Endometrial microvascular endothelial cells (primary cell): ENCODE results near the gene PHOSPHO2. TPM values are rescaled to one million over a fixed set of nuclear protein-coding genes. Genes with fewer than 3 reads are reported as not detected.

Experiments used
- in situ Hi-C: cut with HindIII; loops from 2 replicates; pipeline ENCODE4 v1.10.0; 2017; ENCODE audit warnings: low sequenced_read_pairs, low pct_unique_long_range_greater_than_20kb; ENCODE audit errors: inconsistent ontology term
- total RNA-seq: library from RNA; depleted of rRNA; stranded (reverse); fragments of >200 nt; gene quantifications from one replicate; pipeline ENCODE4 v1.2.3, GENCODE V29; 2015; ENCODE audit errors: inconsistent ontology term

PHOSPHO2 gene, protein sequence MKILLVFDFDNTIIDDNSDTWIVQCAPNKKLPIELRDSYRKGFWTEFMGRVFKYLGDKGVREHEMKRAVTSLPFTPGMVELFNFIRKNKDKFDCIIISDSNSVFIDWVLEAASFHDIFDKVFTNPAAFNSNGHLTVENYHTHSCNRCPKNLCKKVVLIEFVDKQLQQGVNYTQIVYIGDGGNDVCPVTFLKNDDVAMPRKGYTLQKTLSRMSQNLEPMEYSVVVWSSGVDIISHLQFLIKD
- 0.19 TPM for total RNA-seq

DNA sequence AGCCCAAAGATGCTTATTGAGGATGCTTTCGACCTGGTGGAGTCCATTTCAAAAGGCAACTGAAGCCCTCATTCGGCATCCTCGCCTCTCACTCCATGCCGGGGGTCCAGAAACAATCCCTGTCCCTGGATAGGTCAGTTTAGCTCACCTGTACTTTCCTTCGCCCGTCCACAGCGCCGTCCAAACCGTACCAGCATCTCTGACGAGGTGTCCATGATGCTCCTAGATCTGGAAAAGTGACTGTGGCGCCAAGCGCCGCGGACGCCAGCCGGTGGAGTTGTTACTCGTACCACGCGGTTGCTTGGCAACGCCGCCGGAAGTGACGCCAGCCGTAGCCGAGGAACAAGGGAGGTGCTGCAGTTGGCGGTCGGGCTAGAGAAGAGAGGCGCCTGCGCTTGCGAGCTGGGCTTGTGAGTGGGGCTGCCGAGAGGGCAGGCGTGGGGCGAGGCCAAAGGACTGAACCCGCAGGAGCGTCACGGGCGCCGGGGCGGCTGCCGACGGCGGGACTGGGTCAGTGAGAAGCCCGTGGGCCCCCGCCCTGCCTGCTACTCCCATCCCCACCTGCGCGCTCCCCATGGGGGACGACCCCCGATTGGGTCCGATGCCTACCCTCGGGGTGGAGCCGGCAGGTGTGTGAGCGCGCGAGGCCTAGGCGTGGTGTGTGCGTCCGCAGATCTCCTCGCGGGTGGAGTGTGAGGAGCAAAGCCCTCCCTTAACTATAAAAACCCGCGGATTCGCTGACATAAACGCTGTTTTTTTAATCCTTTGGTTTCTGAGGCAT lies at the start of gene PHOSPHO2, which contains the start of gene CFAP210:
Gene PHOSPHO2, plus strand, starts transcription at position 357 of the 781 bp plus-strand sequence. CDS start 6,503 bp downstream, outside the sequence.
Gene CFAP210, minus strand, starts transcription at position 293 of the 781 bp plus-strand sequence. Its CDS starts 78 bp downstream, at position 215.
- in situ Hi-C loops: no loop called here

DNA sequence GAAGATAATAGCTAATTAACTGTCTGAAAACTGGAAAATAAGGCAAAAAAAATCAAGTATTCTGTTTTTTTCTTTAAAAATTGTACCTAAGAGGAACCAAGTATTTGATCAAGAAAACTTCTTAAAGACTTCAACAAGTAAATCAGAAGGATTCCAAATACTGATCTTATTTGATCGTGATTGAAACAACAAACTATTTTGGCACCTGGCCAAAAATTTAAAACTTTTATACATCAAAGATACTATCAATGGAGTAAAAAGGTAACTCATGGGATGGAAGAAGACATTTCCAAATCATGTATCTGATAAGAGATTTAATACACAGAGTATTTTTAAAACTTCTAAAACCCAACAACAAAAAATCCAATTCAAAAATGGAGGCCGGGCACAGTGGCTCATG lies 46.8 kb upstream of the PHOSPHO2 start:
- in situ Hi-C loops: no loop called here

DNA sequence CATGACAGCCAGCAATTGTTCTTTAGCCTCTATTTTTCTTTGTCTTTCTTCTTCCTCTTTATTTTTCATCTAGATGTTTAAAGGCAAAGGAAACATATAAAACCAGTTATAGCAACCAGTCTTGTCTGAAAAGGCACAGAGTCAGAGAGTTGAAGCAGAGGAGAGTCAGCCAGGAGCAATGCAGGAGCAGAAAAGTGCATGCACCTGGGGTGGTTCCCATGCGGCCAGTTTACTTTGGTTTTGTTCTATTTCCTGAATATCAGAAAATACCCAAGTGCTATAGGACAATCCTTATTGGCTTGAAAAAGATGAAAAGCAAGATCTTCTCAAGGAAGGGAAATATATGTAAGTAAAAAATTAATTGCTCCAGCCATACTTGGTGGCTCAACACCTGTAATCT lies 45.0 kb upstream of the PHOSPHO2 start:
- in situ Hi-C loops: no loop called here

DNA sequence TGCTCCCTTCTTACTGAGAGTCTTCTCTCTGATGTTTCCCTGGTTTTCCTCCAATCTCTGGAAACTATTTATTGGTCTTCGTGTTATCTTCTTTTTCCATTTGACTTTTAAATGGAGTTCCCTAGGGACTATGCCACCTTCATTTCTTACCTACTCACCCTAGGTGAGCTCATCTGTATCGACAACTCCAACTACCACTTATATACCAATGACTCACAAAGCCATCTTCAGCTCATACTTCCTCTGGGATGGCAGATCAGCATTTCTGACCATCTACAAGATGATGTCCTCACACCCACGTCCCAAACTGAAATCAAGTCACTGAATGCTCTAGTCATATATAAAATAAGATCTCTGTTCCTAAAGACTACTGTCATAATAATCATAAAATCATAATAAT lies 40.6 kb upstream of the PHOSPHO2 start:
- in situ Hi-C loops: no loop called here

DNA sequence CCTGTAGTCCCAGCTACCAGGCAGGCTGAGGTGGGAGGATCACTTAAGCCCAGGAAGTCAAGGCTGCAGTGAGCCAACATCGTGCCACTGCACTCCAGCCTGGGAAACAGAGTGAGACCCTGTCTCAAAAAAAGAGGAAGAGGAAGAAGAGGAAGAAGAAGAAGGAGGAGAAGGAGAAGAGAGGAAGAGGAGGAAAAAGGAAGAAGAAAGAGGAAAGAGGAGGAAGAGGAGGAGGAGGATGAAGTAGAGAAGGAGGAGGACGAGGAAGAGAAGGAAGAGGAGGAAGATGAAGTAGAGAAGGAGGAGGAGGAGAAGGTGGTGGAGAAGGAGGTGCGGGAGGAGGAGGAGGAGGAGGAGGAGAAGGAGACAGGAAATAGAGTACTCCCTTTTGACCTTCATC lies 38.1 kb upstream of the PHOSPHO2 start:
- in situ Hi-C loops: no loop called here

DNA sequence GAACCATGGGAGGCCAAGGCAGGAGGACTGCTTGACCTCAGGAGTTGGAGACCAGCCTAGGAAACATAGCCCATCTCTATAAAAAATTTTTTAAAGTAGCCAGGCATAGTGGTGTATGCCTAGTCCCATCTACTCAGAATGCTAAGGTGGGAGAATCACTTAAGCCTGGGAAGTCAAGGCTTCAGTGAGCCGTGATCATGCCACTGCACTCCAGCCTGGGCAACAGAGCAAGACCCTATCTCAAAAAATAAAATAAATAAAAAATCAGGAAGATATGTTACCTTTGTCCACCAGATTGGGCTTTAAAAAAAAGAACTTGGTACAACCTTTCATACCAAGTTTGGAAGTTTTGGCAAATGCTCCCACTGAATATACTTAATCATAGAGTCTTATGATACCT lies 35.4 kb upstream of the PHOSPHO2 start:
- in situ Hi-C loops: no loop called here

DNA sequence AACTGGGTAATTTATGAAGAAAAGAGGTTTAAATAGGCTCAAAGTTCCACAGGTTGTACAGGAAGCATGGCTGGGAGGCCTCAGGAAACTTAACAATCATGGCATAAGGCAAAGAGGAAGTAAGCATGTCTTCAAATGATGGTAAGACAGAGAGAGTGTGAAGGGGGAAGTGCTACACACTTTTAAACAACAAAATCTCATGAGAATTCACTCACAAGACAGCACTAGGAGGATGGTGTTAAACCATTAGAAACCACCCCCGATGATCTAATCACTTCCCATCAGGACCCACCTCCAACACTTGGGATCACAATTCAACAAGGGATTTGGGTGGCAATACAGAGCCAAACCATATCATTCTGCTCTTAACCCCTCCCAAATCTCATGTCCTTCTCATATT lies 34.9 kb upstream of the PHOSPHO2 start:
- in situ Hi-C loops: no loop called here

DNA sequence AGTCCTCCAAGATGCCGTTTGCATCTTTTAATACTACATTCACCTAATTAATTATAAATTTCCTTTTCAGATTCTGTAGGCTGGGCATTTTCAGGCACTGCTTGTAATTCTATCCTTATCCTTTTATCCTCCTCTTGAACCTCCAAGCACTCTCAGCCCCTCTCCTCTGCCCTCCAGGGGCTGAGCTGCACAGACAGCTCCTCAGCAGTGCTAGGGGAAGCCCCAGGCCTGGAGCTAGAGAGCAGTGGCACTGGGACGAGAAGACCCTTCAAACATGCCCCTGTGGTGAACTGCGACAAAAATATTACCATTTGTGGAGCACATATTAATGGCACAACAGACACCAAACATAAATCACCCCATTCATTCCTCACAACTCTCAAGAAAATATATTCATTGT lies 33.0 kb upstream of the PHOSPHO2 start:
- in situ Hi-C loops: no loop called here

DNA sequence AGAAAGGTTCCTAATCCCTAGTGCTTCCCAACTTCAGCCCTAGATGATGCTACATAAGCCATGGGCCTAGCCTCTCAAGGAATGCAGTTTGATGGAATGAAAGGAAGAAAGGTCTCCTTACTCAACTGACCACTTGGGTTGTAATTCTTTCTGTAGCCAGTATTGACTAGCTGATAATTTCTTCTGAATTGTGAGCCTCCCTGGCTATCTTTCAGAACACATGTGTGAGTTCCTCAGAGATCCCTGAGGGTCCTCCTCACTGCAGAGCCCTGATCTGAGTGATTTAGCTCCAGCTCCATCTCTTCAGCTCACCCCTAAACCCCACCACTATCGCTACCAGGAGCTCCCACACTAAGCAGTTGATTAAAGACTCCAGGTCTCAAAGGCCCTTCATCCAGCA lies 31.5 kb upstream of the PHOSPHO2 start:
- in situ Hi-C loops: no loop called here

DNA sequence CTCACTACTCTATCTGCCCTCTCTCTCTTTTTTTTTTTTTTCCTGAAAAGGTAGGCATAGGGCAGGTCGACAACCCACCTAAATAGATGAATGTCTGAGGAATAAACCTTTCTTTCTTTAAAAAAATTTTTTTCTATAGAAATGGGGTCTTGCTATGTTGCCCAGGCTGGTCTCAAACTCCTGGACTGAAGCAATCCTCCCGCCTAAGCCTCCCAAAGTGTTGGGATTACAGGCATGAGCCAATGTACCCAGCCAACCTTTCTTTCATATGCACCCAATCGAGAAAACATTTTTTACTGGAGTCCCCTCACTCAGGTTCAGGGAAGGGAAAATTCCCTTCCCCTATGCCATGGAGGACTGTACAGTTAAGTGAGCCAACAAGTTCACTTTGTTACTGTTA lies 31.0 kb upstream of the PHOSPHO2 start:
- in situ Hi-C loops: no loop called here

DNA sequence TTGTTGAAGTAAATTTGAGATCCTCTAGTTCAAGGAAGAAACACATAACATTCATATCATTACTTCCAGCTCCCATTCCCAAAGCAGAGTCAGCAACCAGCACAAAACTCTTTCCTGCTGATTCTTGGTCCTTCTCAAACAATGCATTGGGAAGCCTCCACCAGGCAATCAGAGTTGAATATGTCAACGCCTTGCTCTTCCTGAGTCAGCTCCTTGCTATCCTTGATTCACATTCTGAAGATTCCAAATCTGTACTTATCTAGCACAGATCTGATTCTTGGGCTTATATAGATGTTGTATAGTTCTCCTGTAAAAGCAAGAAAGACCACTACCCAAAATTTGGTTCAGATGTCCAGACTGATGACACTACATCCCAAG lies 29.7 kb upstream of the PHOSPHO2 start:
- in situ Hi-C loops: no loop called here

DNA sequence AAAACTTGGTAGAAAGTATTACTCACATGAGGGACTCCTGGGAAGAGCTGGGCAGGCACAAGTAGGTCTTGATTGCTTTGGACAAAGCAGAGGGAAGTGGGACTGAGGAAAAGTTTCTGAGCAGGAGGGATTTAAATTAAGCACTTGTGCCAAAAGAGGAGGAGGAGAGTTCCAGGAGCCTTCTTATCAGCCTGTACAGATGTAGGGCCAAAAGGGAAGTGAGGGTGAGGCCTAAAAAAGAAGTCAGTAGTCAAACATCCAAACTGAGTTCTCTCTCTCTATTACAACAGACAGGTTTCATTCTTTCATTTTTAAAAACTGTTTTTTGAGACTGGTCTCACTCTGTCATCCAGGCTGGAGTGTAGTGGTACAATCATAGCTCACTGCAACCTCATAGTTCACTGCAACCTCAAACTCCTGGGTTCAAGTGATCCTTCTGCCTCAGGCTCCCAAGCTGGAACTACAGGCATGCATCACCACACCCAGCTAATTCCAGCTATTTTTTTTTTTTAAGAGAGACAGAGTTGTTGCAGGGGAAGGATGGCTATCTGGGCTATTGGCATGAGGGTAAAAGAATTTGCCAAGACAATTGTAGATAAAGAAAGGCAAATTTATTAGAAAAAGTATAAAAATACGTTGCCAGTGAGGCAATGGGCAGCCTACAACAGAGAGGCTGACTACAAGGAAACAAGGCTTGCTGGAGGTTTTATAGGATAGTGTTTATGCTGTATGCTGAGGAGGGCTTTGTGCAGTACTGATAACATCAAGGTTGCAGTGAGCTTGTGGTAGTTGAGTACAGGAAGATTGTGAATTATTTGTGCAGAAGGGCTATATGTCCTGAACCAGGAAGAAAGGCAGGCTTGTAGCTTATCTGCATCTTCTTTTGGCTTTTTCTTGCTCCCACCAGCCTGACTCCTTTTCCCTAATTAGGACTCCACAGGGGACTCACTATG lies 29.0 kb upstream of the PHOSPHO2 start:
- in situ Hi-C loops: no loop called here

DNA sequence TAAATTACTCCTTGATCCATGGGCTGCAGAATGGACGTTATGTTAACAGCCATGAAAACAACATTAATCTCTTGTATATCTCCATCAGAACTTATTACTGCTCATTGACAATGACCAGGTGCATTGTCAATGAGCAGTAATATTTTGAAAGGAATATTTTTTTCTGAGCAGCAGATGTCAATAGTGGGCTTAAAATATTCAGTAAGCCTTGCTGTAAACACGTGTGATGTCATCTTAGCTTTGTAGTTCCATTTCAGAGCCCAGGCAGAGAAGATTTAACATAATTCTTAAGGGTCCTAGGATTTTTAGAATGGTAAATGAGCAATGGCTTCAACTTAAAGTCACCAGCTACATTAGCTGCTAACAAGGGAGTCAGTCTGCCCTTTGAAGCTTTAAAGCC lies 26.7 kb upstream of the PHOSPHO2 start:
- in situ Hi-C loops: no loop called here

DNA sequence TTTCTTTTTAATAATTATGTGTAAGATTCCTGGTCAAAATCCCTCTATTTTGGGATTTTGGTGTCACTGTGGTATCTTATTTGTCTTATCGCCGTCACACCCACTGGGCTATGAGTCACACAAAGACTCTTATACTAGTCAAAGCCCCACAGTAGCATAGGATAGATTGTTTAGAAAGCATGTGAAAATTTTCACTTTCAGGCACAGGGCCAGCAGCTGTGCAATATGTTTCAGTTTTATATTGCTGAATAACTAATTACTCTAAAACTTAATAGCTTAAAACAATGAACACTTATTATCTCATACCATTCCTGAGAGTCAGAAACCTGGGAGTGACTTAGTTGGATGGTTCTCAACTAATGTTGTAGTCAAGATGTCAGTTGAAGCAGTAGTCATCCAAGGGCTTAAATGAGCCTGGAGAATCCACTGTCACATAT lies 24.0 kb upstream of the PHOSPHO2 start:
- in situ Hi-C loops: no loop called here

DNA sequence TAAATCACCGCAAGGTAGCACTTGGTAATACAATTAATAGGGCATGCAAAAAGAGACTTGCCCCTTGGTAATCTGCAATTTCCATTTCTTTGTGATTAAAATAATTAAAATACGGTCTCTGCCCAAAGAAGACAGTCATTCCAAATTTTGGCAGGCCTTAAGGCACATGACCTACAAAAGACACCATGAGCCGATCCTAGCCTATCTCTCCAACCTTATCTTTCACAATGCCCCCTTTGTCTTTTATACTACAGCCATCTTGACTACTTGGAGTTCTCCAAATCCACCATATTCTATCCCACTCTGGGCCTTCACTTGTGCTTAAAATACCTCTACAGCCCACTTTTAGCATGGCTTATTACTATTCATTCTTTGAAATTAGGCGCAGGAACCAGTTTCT lies 23.3 kb upstream of the PHOSPHO2 start:
- in situ Hi-C loops: no loop called here

DNA sequence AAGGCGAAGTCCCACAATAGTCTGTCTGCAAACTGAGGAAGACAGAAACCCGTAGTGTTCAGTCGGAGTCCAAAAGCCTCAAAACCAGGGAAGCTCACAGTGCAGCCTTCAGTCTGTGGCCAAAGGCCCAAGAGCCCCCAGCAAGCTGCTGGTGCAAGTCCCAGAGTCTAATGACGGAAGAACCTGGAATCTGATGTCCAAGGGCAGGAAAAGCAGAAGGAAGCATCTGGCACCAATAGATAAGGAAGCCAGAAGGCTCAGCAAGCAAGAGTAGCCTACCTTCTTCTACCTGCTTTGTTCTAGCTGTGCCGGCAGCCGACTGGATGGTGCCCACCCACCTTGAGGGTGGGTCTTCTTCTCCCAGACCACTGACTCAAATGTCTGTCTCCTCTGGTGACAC lies 21.9 kb upstream of the PHOSPHO2 start:
- in situ Hi-C loops: no loop called here

DNA sequence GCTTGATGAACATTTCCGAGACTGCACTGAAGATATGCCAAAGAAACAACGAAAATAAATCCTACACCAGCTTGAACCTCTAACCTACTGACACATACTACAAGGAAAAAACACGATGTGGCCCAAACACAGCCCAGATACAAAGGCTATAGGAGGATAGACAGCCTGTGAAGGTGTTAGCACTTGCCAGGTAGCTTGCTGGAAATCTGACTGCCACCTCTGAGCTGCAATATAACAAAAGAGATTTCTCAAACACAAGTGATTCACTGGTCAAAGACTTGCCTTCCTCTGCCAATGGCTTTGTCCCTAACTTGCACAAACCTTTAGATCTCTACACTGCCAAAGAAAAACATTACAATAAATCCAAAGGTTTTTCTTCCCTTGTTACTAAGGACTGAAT lies 21.2 kb upstream of the PHOSPHO2 start:
- in situ Hi-C loops: no loop called here

DNA sequence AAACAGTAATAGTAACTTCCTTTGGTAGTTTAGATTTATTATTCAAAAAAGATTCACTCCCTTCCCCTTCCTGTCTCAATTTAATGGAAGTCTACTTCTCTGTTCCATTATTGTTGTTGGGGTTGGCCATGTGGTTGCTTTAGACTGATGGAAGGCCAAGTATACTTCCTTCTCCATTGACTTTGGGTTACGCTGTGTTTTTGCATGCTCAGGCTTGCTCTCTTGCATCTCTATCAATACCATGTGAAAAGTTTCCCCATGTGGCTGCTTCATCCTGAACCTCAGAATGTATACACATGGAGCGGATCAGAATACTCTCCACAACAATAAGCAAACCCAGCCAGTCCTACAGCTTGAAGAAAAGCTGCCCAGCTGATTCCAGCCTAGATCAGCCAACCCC lies 20.3 kb upstream of the PHOSPHO2 start:
- in situ Hi-C loops: no loop called here

DNA sequence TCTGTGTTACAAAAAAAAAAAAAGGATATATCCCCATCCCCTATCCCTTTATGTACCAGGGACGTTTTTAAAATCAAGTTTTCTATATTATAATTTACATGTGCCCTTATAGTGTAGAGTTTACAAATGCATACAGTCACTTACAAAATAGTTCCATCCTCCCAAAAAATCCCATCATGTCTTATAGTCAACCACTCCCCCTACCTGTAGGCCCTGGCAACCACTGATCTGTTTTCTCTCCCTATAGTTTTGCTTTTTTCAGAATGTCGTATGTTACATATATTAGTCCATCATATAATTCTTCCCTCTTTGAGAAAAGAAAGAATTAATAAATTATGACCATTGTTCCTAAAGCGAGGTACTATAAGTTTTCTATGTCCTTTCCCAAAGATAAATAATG lies 17.9 kb upstream of the PHOSPHO2 start:
- in situ Hi-C loops: no loop called here
